Endometrial microvascular endothelial cells (primary cell): ENCODE data around the gene ATG2B. TPM values are rescaled to one million over a fixed set of nuclear protein-coding genes. Genes with fewer than 3 reads are reported as not detected.
"Not testable (repeated sequence)": the region's sequence is repeated elsewhere in the genome, so short reads cannot be mapped to it uniquely, and the experiment has no call there.

Experiments used
- in situ Hi-C: cut with HindIII; loops from 2 replicates; pipeline ENCODE4 v1.10.0; 2017; ENCODE audit warnings: low sequenced_read_pairs, low pct_unique_long_range_greater_than_20kb; ENCODE audit errors: inconsistent ontology term
- total RNA-seq: library from RNA; depleted of rRNA; stranded (reverse); fragments of >200 nt; gene quantifications from one replicate; pipeline ENCODE4 v1.2.3, GENCODE V29; 2015; ENCODE audit errors: inconsistent ontology term

The ATG2B gene
- total RNA-seq, 1 donor from 2014 or later, result 18.9 TPM

DNA sequence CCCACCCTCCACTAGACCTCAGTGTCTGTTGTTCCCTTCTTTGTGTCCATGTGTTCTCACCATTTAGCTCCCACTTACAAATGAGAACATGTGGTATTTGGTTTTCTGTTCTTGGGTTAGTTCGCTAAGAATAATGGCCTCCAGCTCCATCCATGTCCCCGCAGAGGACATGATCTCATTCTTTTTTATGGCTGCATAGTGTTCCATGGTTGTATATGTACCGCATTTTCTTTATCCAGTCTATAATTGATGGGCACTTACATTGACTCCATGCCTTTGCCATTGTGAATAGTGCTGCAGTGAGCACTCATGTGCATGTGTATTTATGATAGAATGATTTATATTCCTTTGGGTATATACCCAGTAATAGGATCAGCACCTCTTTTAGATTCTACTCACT is 118.1 kb downstream of the ATG2B start:
- in situ Hi-C loops, result not testable (repeated sequence)

DNA sequence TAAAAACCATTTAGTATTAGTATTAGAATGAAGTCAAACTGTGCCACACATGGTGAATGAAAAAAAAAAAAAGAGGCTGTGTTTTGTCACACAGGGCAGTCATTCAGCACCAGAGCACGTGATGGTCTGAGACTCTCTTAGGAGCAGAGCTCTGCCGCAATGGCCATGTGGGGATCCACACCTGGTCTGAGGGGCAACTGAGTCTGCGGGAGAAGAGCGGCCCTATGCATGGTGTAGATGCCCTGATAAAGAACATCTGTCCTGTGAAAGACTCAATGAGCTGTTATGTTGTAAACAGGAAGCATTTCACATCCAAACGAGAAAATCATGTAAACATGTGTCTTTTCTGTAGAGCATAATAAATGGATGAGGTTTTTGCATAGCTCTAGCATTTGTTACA is 119.4 kb downstream of the ATG2B start:
- in situ Hi-C loops, result no loop called here

DNA sequence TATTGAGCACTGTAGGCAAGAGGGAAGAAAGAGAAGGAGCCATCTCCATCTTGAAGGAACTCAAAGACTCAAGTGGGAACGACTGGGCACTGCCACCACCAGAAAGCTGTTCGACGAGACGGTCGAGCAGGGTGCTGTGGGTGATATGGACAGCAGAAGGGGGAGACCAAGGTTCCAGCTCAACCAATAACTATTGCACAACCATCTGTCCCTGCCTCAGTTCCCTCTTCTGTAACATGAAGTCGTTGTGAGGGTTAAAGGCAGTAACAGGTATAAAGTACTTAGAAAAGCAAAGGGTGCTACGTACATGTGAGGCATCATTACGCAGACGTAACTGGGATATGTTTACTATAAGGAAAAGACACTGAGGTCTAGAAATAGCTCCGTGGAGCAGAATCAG is 121.0 kb downstream of the ATG2B start:
- in situ Hi-C loops, result no loop called here

- in situ Hi-C loops, result no loop called here
Measured at GRCh38 chr14:96240641-96241040, 122.5 kb downstream of the ATG2B start.

GRCh38 chr14:96239711-96240141 is 123.4 kb downstream of the ATG2B start:
- in situ Hi-C loops, result no loop called here

DNA sequence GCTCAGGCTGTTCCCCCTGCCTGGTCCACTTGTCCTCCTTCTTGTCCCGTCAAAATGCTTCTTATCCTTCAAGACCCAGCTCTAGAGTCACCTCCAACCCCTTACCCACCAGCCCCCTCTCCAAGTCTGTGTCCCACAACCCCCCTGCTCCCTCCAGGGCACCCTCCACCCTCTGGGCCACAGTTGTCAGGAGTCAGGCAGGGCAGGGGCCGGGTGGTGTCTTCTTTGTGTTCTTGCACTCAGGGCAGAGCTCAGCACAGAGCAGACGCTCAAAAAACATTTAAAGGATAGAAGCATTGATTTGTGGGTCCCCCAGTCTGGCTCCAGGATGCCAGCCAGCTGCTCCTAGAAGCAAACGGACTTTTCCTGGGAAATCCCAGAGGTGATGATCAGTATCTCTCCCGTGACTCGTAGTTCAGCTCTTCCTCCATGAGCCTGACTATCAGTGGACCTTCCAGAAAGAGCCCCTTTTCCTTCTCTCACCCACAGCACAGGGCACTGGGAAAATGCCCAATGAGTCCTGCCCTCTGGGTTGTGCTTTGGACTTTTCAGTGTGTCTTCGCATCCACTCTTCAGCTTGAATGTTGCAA is 124.4 kb downstream of the ATG2B start:
- in situ Hi-C loops, result no loop called here

DNA sequence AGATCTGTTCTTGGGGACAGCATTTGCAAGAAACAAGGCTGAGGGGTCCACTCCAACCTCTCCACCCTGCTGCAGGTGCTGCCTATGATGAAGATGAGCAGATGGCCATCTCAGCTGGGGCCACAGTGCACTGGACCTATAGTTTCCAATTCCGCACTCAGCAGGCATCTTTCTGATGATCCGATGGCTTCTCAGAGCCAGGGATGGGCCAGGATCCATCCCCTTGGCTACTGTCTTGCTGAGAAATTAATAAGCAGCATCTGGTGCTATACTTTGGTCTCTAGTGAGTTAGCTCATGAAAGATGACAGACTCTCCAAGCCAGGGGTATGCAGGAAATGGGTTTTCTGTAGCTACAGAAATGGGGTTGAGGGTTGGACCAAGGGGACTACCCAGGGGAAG is 125.5 kb downstream of the ATG2B start:
- in situ Hi-C loops, result no loop called here

DNA sequence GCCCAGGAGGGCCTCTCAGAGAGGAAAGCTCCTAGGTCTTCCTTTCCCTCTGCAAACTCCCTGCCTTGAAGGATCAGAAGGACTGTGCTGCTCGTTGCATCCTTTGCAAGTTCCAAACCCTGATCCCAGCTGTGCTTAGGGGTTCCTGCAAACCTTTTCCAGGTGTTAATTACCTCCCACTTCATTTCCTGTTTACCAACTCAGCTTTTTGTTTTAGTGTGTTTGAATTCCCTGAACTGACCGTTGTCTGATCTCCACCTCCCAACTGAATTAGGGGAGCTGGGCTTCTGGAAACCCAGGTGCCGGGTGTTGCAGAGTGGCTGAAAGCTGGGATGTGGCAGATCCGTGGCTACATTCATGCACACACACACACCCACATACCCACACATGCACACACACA is 127.7 kb downstream of the ATG2B start:
- in situ Hi-C loops, result no loop called here

DNA sequence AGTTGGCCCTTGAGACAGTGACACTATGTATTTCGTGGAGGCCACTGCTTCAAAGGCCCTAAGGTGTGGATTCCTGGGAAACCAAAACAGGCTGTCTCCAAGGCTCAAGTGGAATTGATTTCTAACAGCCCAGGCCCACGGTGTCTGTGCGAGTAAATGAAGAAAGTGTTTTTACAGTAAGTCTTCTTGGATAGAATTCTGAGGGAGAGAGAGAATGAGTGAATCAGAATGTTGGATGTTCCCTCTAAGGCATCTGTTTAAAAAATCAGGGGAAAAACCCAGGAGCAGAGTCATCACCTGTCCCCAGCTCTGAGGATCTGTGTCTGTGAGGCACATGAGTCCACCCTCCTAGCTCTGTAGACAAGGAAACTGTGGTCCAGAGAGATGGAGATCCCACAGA is 129.5 kb downstream of the ATG2B start:
- in situ Hi-C loops, result no loop called here

GRCh38 chr14:96232506-96232905 is 130.6 kb downstream of the ATG2B start:
- in situ Hi-C loops, result no loop called here

- in situ Hi-C loops, result no loop called here
Measured at GRCh38 chr14:96231526-96232130, 131.5 kb downstream of the ATG2B start.

- in situ Hi-C loops, result no loop called here
Measured at GRCh38 chr14:96231056-96231455, 132.1 kb downstream of the ATG2B start.

- in situ Hi-C loops, result no loop called here
Measured at GRCh38 chr14:96229315-96229714, 133.8 kb downstream of the ATG2B start.

Other genes with a start within 250 kb of the ATG2B start
- 0.56 TPM for gene BDKRB2, start 158.5 kb downstream of the ATG2B start, total RNA-seq
- not detected for gene BDKRB1, start 107.1 kb downstream of the ATG2B start, total RNA-seq
- gene GSKIP, start 185 bp upstream of the ATG2B start, total RNA-seq, result 40.1 TPM
- gene AK7, start 28.8 kb upstream of the ATG2B start, total RNA-seq, result 0.28 TPM
- 92.6 TPM for gene PAPOLA, start 139.0 kb upstream of the ATG2B start, total RNA-seq